GM12873 (cell line): ENCODE measurements around the gene TAF1D.

Source experiments
- TF ChIP-seq, protein P1 (sequence below): IDR thresholded peaks from 2 replicates; pipeline ENCODE4 v1.5.1; 2012; ENCODE audit warnings: low read depth, mild to moderate bottlenecking, moderate library complexity, low read length, control low read depth; ENCODE audit not compliant: insufficient read depth; ENCODE audit errors: missing control alignments

The TAF1D gene, protein sequence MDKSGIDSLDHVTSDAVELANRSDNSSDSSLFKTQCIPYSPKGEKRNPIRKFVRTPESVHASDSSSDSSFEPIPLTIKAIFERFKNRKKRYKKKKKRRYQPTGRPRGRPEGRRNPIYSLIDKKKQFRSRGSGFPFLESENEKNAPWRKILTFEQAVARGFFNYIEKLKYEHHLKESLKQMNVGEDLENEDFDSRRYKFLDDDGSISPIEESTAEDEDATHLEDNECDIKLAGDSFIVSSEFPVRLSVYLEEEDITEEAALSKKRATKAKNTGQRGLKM

DNA sequence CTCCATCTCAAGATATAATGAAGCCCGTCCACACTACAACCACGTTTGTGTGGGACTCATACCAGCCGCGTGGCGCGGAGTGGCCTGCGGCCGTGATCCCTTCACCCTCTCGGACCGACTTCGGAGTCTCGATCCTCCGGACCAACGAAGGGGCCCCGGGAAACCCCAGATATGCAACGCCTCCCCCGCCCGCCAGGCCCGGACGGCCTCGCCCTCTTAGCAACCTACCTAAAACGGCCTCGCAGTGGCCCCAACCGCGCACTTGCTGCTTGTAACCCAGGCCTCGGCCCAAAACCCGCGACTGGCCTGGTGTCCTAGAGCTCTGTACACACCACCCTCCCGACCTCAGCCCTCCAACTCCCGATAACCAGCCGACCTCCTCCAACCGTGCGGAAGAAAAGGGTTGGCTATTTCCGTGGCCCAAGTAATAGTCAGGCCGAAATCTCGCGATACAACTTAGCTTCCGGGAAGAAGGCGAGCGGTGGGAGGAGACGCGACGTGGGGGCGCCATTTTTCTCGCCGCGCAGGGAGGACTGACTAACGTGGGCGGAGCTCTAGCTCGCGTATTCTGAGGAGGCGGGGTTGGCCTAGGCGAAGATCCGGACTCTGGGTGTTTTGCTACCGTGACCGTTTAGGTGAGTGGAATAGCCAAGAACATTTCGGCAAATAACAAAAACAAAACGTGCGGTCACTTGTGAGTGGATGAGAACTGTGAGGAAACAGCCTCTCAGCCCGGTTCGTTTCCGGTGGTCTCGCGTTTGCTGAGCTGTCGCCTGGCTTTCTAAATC is at the start of gene TAF1D, which contains the start of gene C11orf54:
TSS of gene TAF1D (minus strand) at position 402 of the 788 bp plus-strand sequence. CDS start 2,191 bp downstream, outside the sequence.
TSS of gene C11orf54 (plus strand) at position 579 of the 788 bp plus-strand sequence. CDS start 5,722 bp downstream, outside the sequence.
- TF ChIP-seq, protein P1, sequence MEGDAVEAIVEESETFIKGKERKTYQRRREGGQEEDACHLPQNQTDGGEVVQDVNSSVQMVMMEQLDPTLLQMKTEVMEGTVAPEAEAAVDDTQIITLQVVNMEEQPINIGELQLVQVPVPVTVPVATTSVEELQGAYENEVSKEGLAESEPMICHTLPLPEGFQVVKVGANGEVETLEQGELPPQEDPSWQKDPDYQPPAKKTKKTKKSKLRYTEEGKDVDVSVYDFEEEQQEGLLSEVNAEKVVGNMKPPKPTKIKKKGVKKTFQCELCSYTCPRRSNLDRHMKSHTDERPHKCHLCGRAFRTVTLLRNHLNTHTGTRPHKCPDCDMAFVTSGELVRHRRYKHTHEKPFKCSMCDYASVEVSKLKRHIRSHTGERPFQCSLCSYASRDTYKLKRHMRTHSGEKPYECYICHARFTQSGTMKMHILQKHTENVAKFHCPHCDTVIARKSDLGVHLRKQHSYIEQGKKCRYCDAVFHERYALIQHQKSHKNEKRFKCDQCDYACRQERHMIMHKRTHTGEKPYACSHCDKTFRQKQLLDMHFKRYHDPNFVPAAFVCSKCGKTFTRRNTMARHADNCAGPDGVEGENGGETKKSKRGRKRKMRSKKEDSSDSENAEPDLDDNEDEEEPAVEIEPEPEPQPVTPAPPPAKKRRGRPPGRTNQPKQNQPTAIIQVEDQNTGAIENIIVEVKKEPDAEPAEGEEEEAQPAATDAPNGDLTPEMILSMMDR: no peak

- TF ChIP-seq, protein P1: no peak
Observed at GRCh38 chr11:93784935-93785360, 43.7 kb upstream of the TAF1D start.

- TF ChIP-seq, protein P1: peak; percentile 62
Observed at GRCh38 chr11:93784145-93784934, 43.0 kb upstream of the TAF1D start, which contains the start of gene MED17. MED17 (plus strand) TSS chr11:93784282; CDS start chr11:93784514, 232 bp downstream.

- TF ChIP-seq, protein P1: no peak
Observed at GRCh38 chr11:93783765-93784144, 42.5 kb upstream of the TAF1D start.

DNA sequence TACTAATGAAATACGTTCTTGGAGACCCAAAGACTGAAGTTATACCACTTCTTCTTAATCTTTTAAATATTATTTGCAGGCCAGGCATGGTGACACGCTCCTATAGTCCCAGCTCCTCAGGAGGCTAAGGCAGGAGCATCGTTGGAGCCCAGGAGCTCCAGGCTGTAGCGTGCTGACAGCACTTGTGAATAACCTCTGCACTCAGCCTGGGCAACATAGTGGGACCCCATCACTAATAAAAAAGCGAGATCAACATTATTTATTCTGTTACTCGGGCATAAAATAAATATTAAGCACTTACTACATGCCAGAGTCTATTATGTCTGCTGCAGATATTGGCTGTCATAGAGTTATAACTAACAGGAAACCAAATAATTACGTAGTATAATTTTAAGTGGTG is 42.1 kb upstream of the TAF1D start:
- TF ChIP-seq, protein P1: no peak

DNA sequence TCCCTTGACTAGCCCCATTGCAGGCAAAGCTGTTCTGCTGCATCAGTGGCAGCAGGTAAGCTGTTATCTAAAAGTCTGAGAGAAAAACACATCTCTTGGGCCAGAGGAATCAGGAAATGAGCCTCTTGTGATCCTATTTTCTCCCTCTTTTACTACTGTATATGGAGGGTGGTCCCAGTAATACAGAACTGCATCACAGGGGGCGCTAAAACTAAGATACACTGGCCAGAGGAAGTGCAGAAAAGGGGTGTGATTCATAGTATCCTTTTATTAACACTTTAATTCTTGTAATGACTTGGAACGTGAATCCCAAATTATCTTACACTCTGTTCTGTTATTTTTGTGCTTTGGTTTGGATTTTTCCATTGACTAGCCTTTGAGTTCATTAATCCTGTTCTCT is 34.0 kb upstream of the TAF1D start:
- TF ChIP-seq, protein P1: peak; percentile 23
